ENCODE data around the gene ATRN. TPM values are rescaled to one million over a fixed set of nuclear protein-coding genes. Genes with fewer than 3 reads are reported as not detected.
"Not testable (repeated sequence)": the region's sequence is repeated elsewhere in the genome, so short reads cannot be mapped to it uniquely, and the experiment has no call there.

Gene ATRN
- total RNA-seq, 2 experiments from 2014 or later: 5.1 TPM

GRCh38 chr20:3472105-3472504 is 1.3 kb downstream of the ATRN start:
- H3K36me3 Mint-ChIP-seq (ENCODE audit: low read depth): peaks cover 1% of the 10 kb centered on the region
- intact Hi-C loops (cut with micrococcal nuclease): loop anchor here (5.0 kb wide), 2 partner anchors 315 to 1340 kb away; partner anchors contain the start of genes FASTKD5 and UBOX5
- H3K4me1 Mint-ChIP-seq (ENCODE audit: low read depth): peaks cover 29% of the 10 kb centered on the region
- H3K9me3 Mint-ChIP-seq: no peaks in the 10 kb centered on the region
- H3K4me3 Mint-ChIP-seq: peak overlapping the region; percentile 86
- no peak for DNase-seq
- no peak overlapping the region for H3K27ac Mint-ChIP-seq
- CTCF ChIA-PET: no interaction called here
- H3K27me3 Mint-ChIP-seq (ENCODE audit: low read depth): no peaks in the 10 kb centered on the region

- CTCF ChIA-PET: no interaction called here
- H3K27ac Mint-ChIP-seq: no peak overlapping the region
- peaks cover 29% of the 10 kb centered on the region for H3K4me1 Mint-ChIP-seq (ENCODE audit: low read depth)
- intact Hi-C loops (cut with micrococcal nuclease): loop anchor here (5.0 kb wide), 2 partner anchors 316 to 1339 kb away; partner anchors contain the start of genes FASTKD5 and UBOX5
- H3K4me3 Mint-ChIP-seq: no peak overlapping the region
- DNase-seq: no peak
- H3K9me3 Mint-ChIP-seq: no peaks in the 10 kb centered on the region
- peaks cover 1% of the 10 kb centered on the region for H3K36me3 Mint-ChIP-seq (ENCODE audit: low read depth)
- no peaks in the 10 kb centered on the region for H3K27me3 Mint-ChIP-seq (ENCODE audit: low read depth)
Measured at GRCh38 chr20:3473324-3473723, 2.5 kb downstream of the ATRN start.

GRCh38 chr20:3473944-3474343 is 3.1 kb downstream of the ATRN start:
- DNase-seq: peak; percentile 26
- Mint-ChIP-seq H3K4me3 (no peak overlapping the region), H3K4me1 (ENCODE audit: low read depth) (peaks cover 29% of the 10 kb centered on the region), H3K9me3 (no peaks in the 10 kb centered on the region), H3K27ac (no peak overlapping the region), H3K27me3 (ENCODE audit: low read depth) (no peaks in the 10 kb centered on the region), H3K36me3 (ENCODE audit: low read depth) (peaks cover 3% of the 10 kb centered on the region)
- intact Hi-C loops (cut with micrococcal nuclease): loop anchor here (5.0 kb wide), 2 partner anchors 317 to 1338 kb away; partner anchors contain the start of genes FASTKD5 and UBOX5
- CTCF ChIA-PET: interaction anchor here (1.0 kb wide), 1 partner anchor 67 kb away, joined by 5 read pairs; no protein-coding TSS in a partner anchor

GRCh38 chr20:3477003-3477860 is 6.4 kb downstream of the ATRN start:
- H3K9me3 Mint-ChIP-seq; DNase-seq; H3K4me3 Mint-ChIP-seq; intact Hi-C loops (cut with micrococcal nuclease); H3K27ac Mint-ChIP-seq; H3K36me3 Mint-ChIP-seq (ENCODE audit: low read depth); CTCF ChIA-PET; H3K27me3 Mint-ChIP-seq (ENCODE audit: low read depth): not testable (repeated sequence)
- peaks cover 28% of the 10 kb centered on the region for H3K4me1 Mint-ChIP-seq (ENCODE audit: low read depth)

- peaks cover 3% of the 10 kb centered on the region for H3K36me3 Mint-ChIP-seq (ENCODE audit: low read depth)
- intact Hi-C loops (cut with micrococcal nuclease): no loop called here
- no peak overlapping the region for H3K4me3 Mint-ChIP-seq
- DNase-seq: no peak
- peaks cover 22% of the 10 kb centered on the region for H3K4me1 Mint-ChIP-seq (ENCODE audit: low read depth)
- H3K9me3 Mint-ChIP-seq: no peaks in the 10 kb centered on the region
- no peak overlapping the region for H3K27ac Mint-ChIP-seq
- CTCF ChIA-PET: no interaction called here
- no peaks in the 10 kb centered on the region for H3K27me3 Mint-ChIP-seq (ENCODE audit: low read depth)
Measured at GRCh38 chr20:3477861-3478544, 7.2 kb downstream of the ATRN start.

GRCh38 chr20:3479025-3479424 is 8.2 kb downstream of the ATRN start:
- Mint-ChIP-seq H3K36me3 (ENCODE audit: low read depth) (peaks cover 1% of the 10 kb centered on the region), H3K27ac (no peak overlapping the region)

GRCh38 chr20:3479759-3480615 is 9.2 kb downstream of the ATRN start:
- intact Hi-C loops (cut with micrococcal nuclease): no loop called here
- H3K27me3 Mint-ChIP-seq (ENCODE audit: low read depth): no peaks in the 10 kb centered on the region
- no peak overlapping the region for H3K4me3 Mint-ChIP-seq
- H3K4me1 Mint-ChIP-seq (ENCODE audit: low read depth): peaks cover 11% of the 10 kb centered on the region
- no peak for DNase-seq
- H3K9me3 Mint-ChIP-seq: no peaks in the 10 kb centered on the region
- no peak overlapping the region for H3K27ac Mint-ChIP-seq
- CTCF ChIA-PET: no interaction called here
- peaks cover 1% of the 10 kb centered on the region for H3K36me3 Mint-ChIP-seq (ENCODE audit: low read depth)

More at GRCh38 chr20:3479025-3479424, 8.2 kb downstream of the ATRN start:
- Mint-ChIP-seq H3K4me3 (no peak overlapping the region), H3K27me3 (ENCODE audit: low read depth) (no peaks in the 10 kb centered on the region), H3K4me1 (ENCODE audit: low read depth) (peaks cover 12% of the 10 kb centered on the region), H3K9me3 (no peaks in the 10 kb centered on the region)
- intact Hi-C loops (cut with micrococcal nuclease): no loop called here
- CTCF ChIA-PET: no interaction called here
- no peak for DNase-seq

GRCh38 chr20:3483309-3483708 is 12.5 kb downstream of the ATRN start:
- no peak for DNase-seq
- Mint-ChIP-seq H3K4me1 (ENCODE audit: low read depth) (peaks cover 23% of the 10 kb centered on the region), H3K27me3 (ENCODE audit: low read depth) (no peaks in the 10 kb centered on the region), H3K27ac (no peak overlapping the region), H3K36me3 (ENCODE audit: low read depth) (peaks cover 11% of the 10 kb centered on the region), H3K9me3 (peaks cover 6% of the 10 kb centered on the region), H3K4me3 (no peak overlapping the region)
- CTCF ChIA-PET: no interaction called here
- intact Hi-C loops (cut with micrococcal nuclease): no loop called here

GRCh38 chr20:3483784-3484183 is 13.0 kb downstream of the ATRN start:
- CTCF ChIA-PET: no interaction called here
- Mint-ChIP-seq H3K27ac (no peak overlapping the region), H3K4me3 (no peak overlapping the region), H3K4me1 (ENCODE audit: low read depth) (peaks cover 23% of the 10 kb centered on the region), H3K27me3 (ENCODE audit: low read depth) (no peaks in the 10 kb centered on the region), H3K36me3 (ENCODE audit: low read depth) (peaks cover 12% of the 10 kb centered on the region), H3K9me3 (peaks cover 6% of the 10 kb centered on the region)
- DNase-seq: no peak
- intact Hi-C loops (cut with micrococcal nuclease): no loop called here

- no peak for DNase-seq
- Mint-ChIP-seq H3K4me1 (ENCODE audit: low read depth) (peaks cover 18% of the 10 kb centered on the region), H3K9me3 (peaks cover 6% of the 10 kb centered on the region), H3K4me3 (no peak overlapping the region), H3K36me3 (ENCODE audit: low read depth) (peaks cover 15% of the 10 kb centered on the region), H3K27me3 (ENCODE audit: low read depth) (no peaks in the 10 kb centered on the region), H3K27ac (no peak overlapping the region)
- intact Hi-C loops (cut with micrococcal nuclease): no loop called here
- CTCF ChIA-PET: no interaction called here
Measured at GRCh38 chr20:3485913-3486312, 15.1 kb downstream of the ATRN start.

GRCh38 chr20:3486850-3487249 is 16.0 kb downstream of the ATRN start:
- H3K27ac Mint-ChIP-seq: no peak overlapping the region
- peaks cover 15% of the 10 kb centered on the region for H3K36me3 Mint-ChIP-seq (ENCODE audit: low read depth)
- DNase-seq: no peak
- H3K27me3 Mint-ChIP-seq (ENCODE audit: low read depth): no peaks in the 10 kb centered on the region
- no peak overlapping the region for H3K4me3 Mint-ChIP-seq
- peaks cover 6% of the 10 kb centered on the region for H3K9me3 Mint-ChIP-seq
- intact Hi-C loops (cut with micrococcal nuclease): no loop called here
- H3K4me1 Mint-ChIP-seq (ENCODE audit: low read depth): peaks cover 15% of the 10 kb centered on the region
- CTCF ChIA-PET: interaction anchor here (0.5 to 0.8 kb wide), 2 partner anchors 8 to 24 kb away, joined by 3 to 4 read pairs; no protein-coding TSS in a partner anchor

- intact Hi-C loops (cut with micrococcal nuclease): no loop called here
- peaks cover 7% of the 10 kb centered on the region for H3K36me3 Mint-ChIP-seq (ENCODE audit: low read depth)
- no peaks in the 10 kb centered on the region for H3K27me3 Mint-ChIP-seq (ENCODE audit: low read depth)
- CTCF ChIA-PET: interaction anchor here (0.5 kb wide), 1 partner anchor 63 kb away, joined by 3 read pairs; no protein-coding TSS in a partner anchor
- no peak for DNase-seq
- peaks cover 4% of the 10 kb centered on the region for H3K4me1 Mint-ChIP-seq (ENCODE audit: low read depth)
- no peak overlapping the region for H3K4me3 Mint-ChIP-seq
- peaks cover 2% of the 10 kb centered on the region for H3K9me3 Mint-ChIP-seq
- H3K27ac Mint-ChIP-seq: no peak overlapping the region
Measured at GRCh38 chr20:3492669-3493068, 21.9 kb downstream of the ATRN start.
